LHCN-M2 (cell line): ENCODE measurements around the gene PLCG2. TPM values are rescaled to one million over a fixed set of nuclear protein-coding genes. Genes with fewer than 3 reads are reported as not detected.
A peak's percentile ranks its signal among the peaks of the same experiment; 100 is the strongest.
"Not testable (repeated sequence)": the region's sequence is repeated elsewhere in the genome, so short reads cannot be mapped to it uniquely, and the experiment has no call there.

Experiments
- DNase-seq: peaks from one replicate; pipeline ENCODE4 v3.0.0-alpha.2; 2012; ENCODE audit warnings: low read depth
- total RNA-seq: library from RNA; depleted of rRNA; stranded (reverse); fragments of >200 nt; gene quantifications from 2 replicates; pipeline ENCODE4 v1.2.3, GENCODE V29; 2014

Gene PLCG2
- total RNA-seq, 1 experiment from 2014 or later, result 0.17 TPM

DNA sequence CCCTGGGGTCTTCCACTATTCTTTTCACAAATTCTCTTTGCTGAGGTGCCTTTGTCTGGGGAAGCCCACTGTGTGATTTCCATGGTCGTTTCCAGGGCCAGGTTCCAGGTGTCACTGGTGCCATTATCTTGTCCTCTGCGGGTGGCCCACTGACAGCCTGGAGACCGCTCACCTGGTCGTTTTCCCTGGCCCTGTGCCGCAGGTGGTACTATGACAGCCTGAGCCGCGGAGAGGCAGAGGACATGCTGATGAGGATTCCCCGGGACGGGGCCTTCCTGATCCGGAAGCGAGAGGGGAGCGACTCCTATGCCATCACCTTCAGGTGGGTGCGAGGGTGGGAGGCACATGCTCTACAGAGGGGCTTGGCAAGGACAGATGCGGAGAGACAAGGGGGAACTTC lies 133.3 kb downstream of the PLCG2 start:
- no peak for DNase-seq

DNA sequence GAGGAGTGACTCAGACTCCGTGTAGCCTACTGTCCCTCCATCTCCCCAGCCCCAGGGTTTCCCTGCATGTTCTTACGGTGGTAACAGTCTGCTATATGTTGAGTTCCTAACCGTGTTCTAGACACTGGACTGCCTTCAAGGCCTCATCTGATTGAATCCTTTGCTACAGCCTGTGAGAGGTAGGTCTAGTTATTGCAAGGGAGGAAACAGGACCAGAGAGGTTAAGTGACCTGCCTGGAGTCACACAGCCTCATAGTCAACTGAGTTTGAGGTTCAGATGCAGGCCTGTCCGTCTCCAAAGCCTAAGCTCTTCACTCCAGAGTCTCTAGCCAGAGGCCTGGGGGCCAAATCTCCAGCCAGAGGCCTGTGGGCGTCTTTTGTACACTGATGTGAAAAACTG lies 134.1 kb downstream of the PLCG2 start:
- DNase-seq, result no peak

DNA sequence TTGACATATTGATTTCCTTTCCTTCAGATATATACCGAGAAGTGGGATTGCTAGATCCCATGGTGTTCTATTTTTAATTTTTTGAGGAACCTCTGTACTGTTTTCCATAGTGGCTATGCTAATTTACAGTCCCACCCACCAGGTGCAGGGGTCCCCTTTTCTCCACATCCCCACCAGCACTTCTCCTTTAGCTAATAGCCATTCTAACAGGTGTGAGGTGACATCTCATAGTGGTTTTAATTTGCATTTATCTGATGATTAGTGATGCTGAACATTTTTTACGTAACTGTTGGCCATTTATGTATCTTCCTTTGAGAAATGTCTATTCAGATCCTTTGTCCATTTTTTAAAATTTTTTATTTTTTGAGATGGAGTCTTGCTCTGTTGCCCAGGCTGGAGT lies 138.3 kb downstream of the PLCG2 start:
- DNase-seq, result no peak

DNA sequence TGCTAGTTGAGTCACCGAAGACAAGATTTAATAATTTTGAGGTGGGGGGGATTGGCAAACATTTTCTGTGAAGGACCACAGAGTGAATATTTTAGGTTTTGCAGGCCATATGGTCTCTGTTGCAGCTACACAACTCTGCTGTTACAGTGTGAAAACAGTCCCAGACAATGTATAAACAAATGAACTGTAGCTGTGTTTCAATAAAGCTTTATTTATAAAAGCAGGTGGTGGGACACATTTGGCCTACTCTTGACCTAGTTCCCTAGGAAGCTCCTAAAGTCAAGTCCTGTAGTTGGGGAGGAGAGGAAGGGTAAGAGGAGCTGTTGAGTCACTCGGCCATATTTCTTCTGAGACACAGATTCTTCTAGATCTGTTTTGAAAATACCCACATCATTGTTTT lies 139.8 kb downstream of the PLCG2 start:
- no peak for DNase-seq

DNA sequence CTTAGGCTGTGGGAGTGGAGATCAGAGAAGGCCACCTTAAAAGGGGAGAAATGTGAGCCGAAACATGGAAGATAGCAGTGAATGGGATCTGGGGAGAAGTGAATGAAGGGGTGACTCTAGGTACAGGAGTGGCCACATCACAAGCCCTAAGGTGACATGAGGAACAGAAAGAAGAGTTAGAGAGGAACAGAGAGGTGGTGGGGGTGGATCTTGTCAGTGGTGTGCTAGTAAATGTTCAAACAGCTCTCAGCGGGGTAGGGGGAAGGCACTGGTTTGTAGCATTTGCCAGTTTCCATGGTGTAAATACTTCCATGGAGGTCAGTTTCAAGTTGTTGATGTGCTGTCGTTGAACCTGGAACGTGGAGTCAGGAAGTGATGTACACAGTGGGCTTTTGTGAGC lies 141.4 kb downstream of the PLCG2 start:
- no peak for DNase-seq

DNA sequence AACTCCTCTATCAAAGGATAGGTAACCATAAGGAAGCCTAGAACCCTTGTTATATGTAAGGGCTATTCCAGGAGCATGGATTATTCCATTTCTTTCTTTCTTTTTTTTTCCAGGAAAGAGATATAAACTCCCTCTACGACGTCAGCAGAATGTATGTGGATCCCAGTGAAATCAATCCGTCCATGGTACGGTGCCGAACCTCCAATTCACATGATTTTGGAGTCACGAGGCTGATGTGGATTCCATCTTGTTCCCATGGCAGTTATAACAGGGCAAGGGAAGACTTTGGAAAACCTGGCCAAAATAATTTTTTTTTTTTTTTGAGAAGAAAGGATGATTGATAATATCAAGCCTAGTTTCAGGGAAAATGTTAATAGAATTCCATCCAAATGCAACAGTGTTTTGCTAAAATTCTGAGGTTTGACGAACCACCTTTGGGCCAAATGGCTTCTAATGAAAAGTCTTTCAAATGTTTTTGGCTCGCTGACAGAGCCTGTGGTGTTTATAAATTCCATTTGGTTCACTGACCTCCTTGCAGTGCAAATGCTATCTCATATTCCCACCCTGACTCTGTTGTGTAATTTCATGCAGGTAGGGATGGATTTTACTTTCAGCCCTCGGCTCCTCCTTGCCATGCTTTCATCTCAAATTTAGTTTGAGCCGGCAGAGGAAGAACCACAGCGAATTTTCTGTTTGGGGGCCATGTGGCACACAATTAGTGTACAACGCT lies 142.2 kb downstream of the PLCG2 start:
- no peak for DNase-seq

DNA sequence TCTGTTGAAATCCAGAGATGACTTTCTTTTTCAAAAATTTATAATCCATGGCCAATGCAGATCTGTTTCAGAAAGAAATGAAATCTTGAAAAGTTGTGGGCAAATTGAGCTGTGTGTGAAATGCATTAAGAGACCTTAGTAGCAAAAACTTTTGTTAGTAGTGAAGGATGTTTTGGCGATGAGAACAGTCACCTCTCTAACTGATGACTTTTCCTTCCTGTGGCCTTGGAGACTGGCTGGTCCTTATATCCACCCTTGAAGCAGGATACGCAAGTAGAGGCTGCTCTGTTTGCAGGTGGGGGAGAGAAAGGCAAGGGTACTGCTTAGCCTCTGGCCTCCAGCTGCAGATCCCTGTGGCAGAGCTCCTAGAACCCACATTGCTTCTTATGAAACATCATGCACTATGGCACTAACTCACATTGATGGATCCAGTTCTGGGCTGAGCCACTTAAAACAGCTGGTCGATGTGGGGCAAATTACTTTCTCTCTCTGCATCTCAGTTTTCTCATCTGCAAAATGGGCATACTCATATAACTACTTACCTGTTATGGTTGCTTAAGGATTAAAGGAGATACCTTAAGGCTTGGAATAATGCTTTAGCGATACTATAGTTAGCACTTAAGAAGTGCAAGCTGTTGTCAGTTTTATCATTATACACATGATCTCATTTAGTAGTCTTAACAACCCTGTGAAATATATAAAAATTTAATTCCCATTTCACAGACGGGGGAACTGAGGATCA lies 142.9 kb downstream of the PLCG2 start:
- DNase-seq, result no peak

DNA sequence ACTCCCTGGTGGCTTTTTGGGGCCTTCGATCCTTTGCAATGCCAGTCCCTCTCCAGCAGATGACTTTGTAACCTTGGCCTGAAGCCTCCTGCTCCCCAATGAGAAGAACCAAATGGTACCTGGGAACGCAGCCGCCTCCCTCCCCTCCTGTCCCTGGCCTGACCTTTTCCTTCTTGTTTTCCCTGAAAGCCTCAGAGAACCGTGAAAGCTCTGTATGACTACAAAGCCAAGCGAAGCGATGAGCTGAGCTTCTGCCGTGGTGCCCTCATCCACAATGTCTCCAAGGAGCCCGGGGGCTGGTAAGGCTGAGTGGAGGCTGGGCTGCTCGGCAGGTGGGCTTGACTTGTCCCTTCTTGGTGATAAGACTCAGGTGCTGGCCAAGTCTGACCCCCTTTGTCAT lies 144.2 kb downstream of the PLCG2 start:
- no peak for DNase-seq

DNA sequence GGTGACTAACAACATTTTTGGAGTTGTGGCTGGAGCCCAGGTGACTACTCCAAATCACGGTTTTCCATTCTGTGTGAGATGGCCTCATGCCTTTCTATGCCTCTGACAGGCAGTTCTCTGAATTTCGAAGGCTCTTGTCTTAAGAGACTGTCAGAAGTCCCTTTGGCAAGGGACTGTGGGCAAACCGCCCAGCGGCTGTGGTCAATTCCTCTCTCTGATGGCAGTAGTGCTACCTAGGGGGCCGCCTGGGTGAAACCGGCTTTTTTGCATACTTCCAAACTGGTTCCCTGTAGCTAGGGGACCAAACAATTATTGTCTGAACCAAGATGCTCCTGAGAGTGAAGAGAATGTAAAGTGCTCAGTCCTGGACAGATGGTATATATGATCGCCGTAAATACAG lies 145.9 kb downstream of the PLCG2 start:
- DNase-seq, result no peak

DNA sequence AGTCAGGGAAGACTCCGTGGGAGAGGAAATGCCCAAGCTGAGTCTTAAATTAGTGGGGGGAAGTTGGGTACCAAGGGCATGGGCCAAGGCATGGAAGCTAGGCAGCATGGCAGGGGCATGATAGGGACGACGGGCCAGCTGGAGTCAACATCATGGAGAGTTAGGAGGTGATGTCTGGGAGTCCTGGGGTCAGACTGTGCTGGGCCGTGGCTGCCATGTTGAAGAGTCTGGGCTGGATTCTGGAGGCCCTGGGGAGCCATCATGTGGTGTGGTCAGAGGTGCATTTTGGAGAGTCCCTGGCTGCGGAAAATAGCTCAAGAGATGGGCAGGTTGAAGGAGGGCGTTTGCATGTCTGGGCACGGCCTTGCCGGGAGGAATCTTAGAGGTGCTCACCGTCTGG lies 146.9 kb downstream of the PLCG2 start:
- no peak for DNase-seq

DNA sequence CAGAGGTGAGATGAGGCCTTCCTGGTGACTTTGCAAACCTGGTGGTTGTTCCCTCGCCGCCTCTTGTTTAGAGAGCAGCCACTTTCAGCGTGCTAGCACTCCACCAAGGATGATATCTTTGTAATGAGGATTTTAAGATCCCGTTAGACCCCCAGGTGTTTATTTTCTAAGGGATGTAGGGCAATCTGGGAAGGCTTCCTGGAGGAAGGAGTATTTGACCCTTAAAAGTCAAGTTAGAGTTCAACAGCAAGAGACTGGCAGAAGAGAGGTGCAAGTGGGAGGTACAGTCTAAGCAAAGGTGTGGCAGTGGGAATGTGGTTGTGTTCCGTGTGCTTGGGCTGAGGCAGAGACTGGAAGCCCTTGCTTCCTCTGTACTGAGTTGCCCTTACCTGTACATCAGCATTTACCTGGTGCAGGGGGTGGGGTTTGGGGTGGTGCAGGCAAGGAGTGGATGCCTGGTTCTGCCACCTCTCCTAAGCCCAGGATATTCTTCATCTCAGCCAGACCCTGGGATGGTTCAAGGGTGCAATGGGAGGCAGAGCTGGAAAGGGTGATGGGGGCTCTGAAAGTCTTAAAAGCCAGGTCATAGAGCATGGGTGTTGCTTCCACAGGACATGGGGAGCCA lies 148.6 kb downstream of the PLCG2 start:
- no peak for DNase-seq

DNA sequence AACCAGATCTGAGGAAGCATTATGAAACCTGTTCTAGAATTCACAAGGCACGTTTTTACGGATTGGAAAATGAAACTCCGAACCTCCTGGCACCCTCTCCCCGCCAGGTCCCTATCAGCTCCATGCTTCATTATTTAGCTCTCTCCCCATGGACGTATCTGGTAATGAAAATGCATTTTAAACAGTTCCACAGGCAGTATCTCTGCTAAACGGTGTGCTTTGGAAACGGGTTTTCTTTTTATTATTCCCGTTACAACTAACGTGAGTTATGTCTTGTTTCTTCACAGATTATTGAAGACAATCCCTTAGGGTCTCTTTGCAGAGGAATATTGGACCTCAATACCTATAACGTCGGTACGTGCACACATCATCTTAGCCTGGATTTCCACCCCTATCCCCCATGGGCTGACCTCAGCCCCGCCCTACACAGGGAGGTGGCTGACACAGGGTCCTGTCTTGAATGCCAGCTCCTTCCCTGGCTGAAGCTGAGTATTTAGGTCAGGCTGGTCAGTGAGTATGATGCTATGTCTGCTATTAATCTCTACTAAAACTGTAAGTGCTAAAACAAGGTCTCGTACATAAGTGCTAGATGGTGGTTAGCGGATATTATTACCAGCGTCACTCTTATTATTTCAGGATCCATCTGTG lies 149.3 kb downstream of the PLCG2 start:
- no peak for DNase-seq

DNA sequence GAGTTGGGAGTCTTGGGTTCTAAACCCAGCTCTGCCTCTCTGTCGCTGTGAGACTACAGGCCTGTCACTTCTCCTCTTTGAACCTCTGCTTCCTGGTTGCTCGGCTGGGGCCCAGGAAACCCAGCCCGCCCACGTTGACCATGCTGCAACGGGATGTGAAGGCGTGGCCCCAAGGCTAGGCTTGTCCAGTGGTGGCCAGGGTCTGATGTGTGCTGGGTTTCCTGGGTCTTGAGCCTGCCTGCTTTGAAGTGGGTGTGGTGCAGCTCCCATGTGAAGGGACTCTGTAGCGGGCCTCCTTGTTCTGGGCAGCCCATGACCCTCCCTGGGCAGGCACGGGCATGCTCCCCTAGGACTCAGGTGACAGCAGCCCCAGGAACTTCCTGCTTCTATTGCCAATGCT lies 149.9 kb downstream of the PLCG2 start:
- no peak for DNase-seq

DNA sequence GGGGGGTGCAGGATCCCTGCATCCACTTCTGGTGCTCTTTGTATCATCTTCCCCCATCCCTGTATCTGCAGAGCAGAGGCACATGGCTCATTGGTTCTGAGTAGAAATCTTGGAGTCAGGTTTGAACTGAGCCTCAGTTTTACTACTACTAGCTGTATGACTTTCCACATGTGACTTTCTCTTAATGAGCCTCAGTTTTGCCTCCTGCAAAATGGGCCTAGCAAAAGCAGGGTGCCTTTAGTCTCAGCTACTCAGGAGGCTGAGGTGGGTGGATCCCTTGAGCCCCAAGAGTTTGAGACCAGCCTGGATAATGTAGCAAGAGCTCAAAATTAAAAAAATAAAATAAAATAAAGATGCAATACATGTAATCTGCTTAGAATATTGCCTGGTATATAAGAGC lies 150.8 kb downstream of the PLCG2 start:
- no peak for DNase-seq

DNA sequence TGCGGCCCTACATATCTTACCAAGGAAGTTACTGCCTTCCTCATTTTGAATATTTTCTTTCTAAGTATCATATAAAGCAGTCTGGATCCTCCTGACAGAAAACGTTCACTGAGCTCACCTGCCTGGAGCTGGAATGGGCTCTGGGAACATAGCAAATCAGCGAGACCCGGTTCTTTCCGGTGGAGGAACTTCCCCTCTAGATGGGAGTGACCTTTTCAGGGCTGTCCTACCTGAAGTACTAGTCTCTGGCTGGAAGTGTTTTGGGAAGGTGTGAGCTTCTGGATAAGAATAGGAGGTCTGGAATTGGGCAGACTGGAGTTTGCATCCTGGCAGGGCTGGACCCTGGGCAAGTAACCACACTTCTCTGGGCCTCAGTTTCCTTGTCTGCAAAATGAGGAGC lies 152.8 kb downstream of the PLCG2 start:
- DNase-seq, result no peak

DNA sequence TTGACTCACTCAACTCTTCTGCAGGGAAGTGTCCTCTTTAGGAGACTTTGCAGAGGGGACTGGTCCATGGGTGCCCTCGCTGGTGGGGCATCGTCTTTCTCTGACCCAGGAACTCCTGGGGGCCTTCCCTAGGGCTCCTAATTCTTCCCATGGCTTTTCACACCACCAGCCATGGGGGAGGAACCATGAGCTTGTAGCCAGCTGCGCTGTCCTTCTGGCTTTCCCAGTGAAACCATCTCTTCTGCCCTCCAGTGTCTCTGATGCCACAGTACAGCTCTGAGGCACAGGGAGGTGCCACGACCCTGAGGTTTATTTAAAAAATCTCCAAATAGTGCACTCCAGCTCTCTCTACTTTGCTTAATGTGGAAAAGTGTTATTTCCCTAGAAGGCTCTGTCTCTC lies 153.6 kb downstream of the PLCG2 start:
- no peak for DNase-seq

DNA sequence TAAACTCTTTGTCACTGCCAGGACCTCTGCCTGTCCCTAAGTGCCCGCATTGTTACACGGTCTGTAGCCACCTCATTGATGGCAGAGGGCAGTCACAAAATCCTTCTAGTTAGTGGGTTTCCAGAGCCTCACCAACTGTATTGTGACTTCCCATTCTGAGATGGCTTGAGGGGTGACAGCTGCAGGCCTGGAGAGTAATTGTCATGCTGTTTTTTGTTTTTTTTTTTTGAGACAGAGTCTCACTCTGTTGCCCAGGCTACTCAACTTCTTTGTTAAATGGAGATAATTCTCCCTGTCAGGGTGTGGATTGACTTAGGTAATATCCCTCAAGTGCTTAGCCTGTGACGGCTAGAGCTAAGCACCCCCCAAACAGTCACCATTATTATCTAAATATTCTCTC lies 154.3 kb downstream of the PLCG2 start:
- no peak for DNase-seq

DNA sequence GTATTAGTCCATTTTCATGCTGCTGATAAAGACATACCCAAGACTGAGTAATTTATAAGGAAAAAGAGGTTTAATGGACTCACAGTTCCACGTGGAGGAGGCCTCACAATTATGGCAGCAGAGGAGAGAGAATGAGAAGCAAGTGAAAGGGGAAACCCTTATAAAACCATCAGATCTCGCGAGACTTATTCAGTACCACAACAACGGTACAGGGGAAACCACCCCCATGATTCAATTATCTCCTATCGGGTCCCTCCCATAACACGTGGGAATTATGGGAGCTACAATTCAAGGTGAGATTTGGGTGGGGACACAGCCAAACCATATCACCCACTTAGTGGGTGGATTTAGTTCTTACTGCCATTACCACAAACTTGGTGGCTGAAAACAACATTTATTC lies 155.6 kb downstream of the PLCG2 start:
- DNase-seq, result not testable (repeated sequence)

DNA sequence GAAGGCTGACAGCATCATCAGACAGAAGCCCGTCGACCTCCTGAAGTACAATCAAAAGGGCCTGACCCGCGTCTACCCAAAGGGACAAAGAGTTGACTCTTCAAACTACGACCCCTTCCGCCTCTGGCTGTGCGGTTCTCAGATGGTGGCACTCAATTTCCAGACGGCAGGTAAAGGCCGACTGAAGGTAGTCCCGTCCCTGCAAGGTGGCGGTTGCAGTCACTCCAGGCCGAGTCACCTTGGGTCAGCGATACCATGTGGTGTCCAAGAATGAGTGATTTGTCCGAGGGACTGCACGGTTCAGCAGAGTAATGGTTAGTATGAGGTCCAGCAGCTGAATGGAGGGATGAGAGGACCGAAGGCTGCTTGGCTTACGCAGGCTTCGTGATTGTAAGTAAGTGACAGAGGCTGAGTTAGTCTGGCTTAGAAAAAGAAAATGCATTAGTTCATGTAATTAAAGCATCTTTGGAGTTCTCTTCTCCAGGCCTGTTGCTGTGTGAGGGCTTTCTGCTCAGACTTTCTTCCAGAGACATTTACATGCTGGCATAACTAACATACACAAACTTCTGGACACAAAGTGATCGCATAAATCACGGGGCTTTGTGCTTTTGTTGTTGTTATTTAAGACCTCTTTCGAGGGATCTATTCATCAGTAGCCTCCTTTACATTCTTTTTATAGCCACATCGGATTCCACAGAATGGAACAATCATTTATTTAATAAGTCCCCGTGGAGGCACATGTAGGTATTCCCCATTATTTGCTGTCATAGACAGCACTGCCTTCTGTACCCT lies 157.3 kb downstream of the PLCG2 start:
- no peak for DNase-seq

DNA sequence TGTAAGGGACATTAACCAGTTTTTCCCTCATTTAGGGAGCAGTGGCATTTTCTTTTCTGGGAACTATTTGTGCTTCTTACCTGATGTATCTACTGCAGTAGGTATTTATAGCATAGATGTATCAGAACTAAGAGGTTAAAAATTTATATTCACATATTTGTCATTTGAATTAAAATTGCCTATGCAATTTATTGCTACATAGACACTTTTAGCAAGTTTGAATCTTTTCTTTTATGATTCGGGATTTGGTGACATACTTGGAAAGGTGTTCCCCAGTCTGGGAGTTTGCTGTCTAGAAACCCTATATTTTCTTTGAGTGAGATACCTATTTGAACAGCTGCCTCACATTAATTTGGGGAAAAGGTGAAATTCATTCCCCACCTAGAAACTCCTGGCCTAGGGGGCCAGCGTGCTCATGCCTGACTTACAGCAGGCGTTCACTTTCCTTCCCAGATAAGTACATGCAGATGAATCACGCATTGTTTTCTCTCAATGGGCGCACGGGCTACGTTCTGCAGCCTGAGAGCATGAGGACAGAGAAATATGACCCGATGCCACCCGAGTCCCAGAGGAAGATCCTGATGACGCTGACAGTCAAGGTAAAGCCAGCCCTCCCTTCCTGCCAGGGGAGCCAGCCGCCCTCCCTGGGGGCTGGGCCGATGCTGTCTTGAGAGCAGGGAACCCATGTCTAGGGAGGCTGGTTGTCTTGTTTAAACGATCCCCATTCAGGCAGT lies 158.4 kb downstream of the PLCG2 start:
- peak; percentile 19 for DNase-seq
